GM15510 (cell line): ENCODE measurements around the gene TRIL.

Experiments used
- POLR2A ChIP-seq: IDR thresholded peaks from 3 replicates; pipeline ENCODE4 v1.6.1; 2011; ENCODE audit warnings: borderline replicate concordance; ENCODE audit not compliant: insufficient read length; ENCODE audit errors: extremely low read depth

The TRIL gene

GRCh38 chr7:28986028-28986764 lies 28.1 kb upstream of the TRIL start:
- no peak for TF ChIP-seq POLR2A

- no peak for TF ChIP-seq POLR2A
Measured at GRCh38 chr7:28984631-28985030, 26.5 kb upstream of the TRIL start.

- TF ChIP-seq POLR2A = no peak
Measured at GRCh38 chr7:28984217-28984616, 26.1 kb upstream of the TRIL start.

- TF ChIP-seq POLR2A = no peak
Measured at GRCh38 chr7:28983396-28984190, 25.5 kb upstream of the TRIL start.

- no peak for TF ChIP-seq POLR2A
Measured at GRCh38 chr7:28981161-28981465, 23.0 kb upstream of the TRIL start.

- TF ChIP-seq POLR2A = no peak
Measured at GRCh38 chr7:28980451-28981160, 22.5 kb upstream of the TRIL start.

GRCh38 chr7:28979776-28980175 lies 21.6 kb upstream of the TRIL start:
- TF ChIP-seq POLR2A = no peak

GRCh38 chr7:28977881-28978280 lies 19.8 kb upstream of the TRIL start:
- no peak for TF ChIP-seq POLR2A

GRCh38 chr7:28976022-28976421 lies 17.9 kb upstream of the TRIL start:
- no peak for TF ChIP-seq POLR2A

GRCh38 chr7:28973591-28973990 lies 15.5 kb upstream of the TRIL start:
- no peak for TF ChIP-seq POLR2A

GRCh38 chr7:28964056-28964455 lies 5.9 kb upstream of the TRIL start:
- no peak for TF ChIP-seq POLR2A

- TF ChIP-seq POLR2A = no peak
Measured at GRCh38 chr7:28961972-28962371, 3.8 kb upstream of the TRIL start.

GRCh38 chr7:28960071-28960840 lies 2.1 kb upstream of the TRIL start:
- no peak for TF ChIP-seq POLR2A

- TF ChIP-seq POLR2A = no peak
Measured at GRCh38 chr7:28958980-28959347, 834 bp upstream of the TRIL start.

GRCh38 chr7:28957751-28958234 lies 337 bp downstream of the TRIL start:
- no peak for TF ChIP-seq POLR2A
